DND-41 (cell line): Measurements from ENCODE around the gene GRID2IP.
"Not testable (repeated sequence)": the region's sequence is repeated elsewhere in the genome, so short reads cannot be mapped to it uniquely, and the experiment has no call there.

Experiments
- ATAC-seq: fragments of 200-7000 bp; cut with Tn5 transposase; 3 replicates; pipeline ENCODE4 v1.9.1; 2021; ENCODE audit warnings: low read depth; ENCODE audit not compliant: insufficient read depth
- DNase-seq: peaks from one replicate; pipeline ENCODE4 v3.0.0-alpha.2; 2020
- H2AFZ ChIP-seq: 2 replicates; pipeline ENCODE4 v1.6.0; 2012; ENCODE audit warnings: low read depth, low read length
- H3K27ac ChIP-seq: 2 replicates; pipeline ENCODE4 v1.5.1; 2012; ENCODE audit warnings: low read length, inconsistent platforms
- H3K27me3 ChIP-seq: fragments of 200-600 bp; sonication (generic); 2 replicates; pipeline ENCODE4 v1.6.0; 2012; ENCODE audit warnings: low read length, mild to moderate bottlenecking, inconsistent platforms; ENCODE audit not compliant: insufficient read depth, poor library complexity
- H3K36me3 ChIP-seq: 2 replicates; pipeline ENCODE4 v1.5.1; 2012; ENCODE audit warnings: low read length, inconsistent platforms; ENCODE audit not compliant: insufficient read depth
- H3K4me1 ChIP-seq: 2 replicates; pipeline ENCODE4 v1.5.1; 2012; ENCODE audit warnings: mild to moderate bottlenecking, low read length; ENCODE audit not compliant: insufficient read depth
- H3K4me2 ChIP-seq: 2 replicates; pipeline ENCODE4 v1.6.0; 2012; ENCODE audit warnings: mild to moderate bottlenecking, moderate library complexity, low read length, inconsistent platforms; ENCODE audit not compliant: insufficient read depth
- H3K4me3 ChIP-seq, 2 experiments: fragments of 200-600 bp in 1 of 2; shearing (Covaris generic) in 1 of 2; 2 replicates each; pipeline ENCODE4 v1.5.1; 2012 to 2016; ENCODE audit warnings: inconsistent platforms in 2 of 2, low read length in 2 of 2, mild to moderate bottlenecking in 2 of 2, low read depth in 1 of 2, moderate library complexity in 1 of 2
- H3K79me2 ChIP-seq: 2 replicates; pipeline ENCODE4 v1.6.0; 2012; ENCODE audit warnings: low read length, inconsistent platforms; ENCODE audit not compliant: insufficient read depth
- H3K9ac ChIP-seq: 2 replicates; pipeline ENCODE4 v1.6.0; 2012; ENCODE audit warnings: low read depth, mild to moderate bottlenecking, inconsistent platforms, low read length, moderate library complexity
- H3K9me3 ChIP-seq: 2 replicates; pipeline ENCODE4 v1.5.1; 2012; ENCODE audit warnings: low read length, moderate library complexity, mild to moderate bottlenecking, inconsistent platforms; ENCODE audit not compliant: insufficient read depth, severe bottlenecking
- H4K20me1 ChIP-seq: 2 replicates; pipeline ENCODE4 v1.6.0; 2012; ENCODE audit warnings: low read length; ENCODE audit not compliant: insufficient read depth
- EZH2 ChIP-seq: IDR thresholded peaks from 3 replicates; pipeline ENCODE4 v1.6.1; 2012; ENCODE audit warnings: borderline replicate concordance, low read depth, mild to moderate bottlenecking, moderate library complexity, low read length, inconsistent platforms; ENCODE audit not compliant: severe bottlenecking
- TF ChIP-seq, protein P1 (sequence below): IDR thresholded peaks from 2 replicates; pipeline ENCODE4 v1.5.1; 2012; ENCODE audit warnings: borderline replicate concordance, low read length, moderate library complexity, mild to moderate bottlenecking; ENCODE audit not compliant: poor library complexity, severe bottlenecking; ENCODE audit errors: extremely low read depth

The GRID2IP gene

DNA sequence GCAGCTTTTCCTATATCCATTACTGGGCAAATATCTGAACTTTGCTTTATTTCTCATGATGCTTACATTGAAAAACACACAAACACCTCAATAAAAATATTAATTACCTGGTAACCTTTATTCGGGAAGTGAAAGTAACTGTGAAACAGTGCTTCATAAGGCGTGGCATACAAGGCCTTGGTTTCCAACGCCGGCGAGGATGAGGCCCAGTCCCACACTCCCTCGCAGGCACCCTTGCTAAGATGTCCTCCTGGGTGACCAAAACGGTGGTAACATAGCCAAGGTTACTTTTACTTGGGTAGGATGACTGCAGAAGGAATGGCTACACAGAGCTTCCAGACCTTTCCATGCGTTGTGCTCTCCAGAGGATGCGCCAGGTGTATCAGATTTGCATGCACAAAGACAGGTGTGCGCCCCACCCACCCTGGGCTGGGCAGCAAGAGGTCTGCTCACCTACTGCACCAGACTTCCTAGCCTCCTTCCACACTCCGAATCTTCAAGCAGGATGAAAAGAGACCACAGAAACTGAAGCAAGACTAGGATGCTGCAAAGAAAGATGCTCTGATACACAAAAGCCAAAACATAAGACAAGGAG lies 90.2 kb downstream of the GRID2IP start:
- Histone ChIP-seq H3K9me3 (no peaks in the 10 kb centered on the region), H2AFZ (no peak overlapping the region), H3K36me3 (peaks cover 43% of the 10 kb centered on the region), H4K20me1 (no peaks in the 10 kb centered on the region), H3K27me3 (no peaks in the 10 kb centered on the region), H3K4me1 (no peaks in the 10 kb centered on the region), H3K4me3 (no peak overlapping the region), H3K27ac (no peak overlapping the region), H3K79me2 (no peaks in the 10 kb centered on the region), H3K4me2 (no peak overlapping the region), H3K9ac (no peak overlapping the region)
- ATAC-seq: no peak
- DNase-seq: no peak
- no peak for TF ChIP-seq EZH2
- TF ChIP-seq, protein P1, sequence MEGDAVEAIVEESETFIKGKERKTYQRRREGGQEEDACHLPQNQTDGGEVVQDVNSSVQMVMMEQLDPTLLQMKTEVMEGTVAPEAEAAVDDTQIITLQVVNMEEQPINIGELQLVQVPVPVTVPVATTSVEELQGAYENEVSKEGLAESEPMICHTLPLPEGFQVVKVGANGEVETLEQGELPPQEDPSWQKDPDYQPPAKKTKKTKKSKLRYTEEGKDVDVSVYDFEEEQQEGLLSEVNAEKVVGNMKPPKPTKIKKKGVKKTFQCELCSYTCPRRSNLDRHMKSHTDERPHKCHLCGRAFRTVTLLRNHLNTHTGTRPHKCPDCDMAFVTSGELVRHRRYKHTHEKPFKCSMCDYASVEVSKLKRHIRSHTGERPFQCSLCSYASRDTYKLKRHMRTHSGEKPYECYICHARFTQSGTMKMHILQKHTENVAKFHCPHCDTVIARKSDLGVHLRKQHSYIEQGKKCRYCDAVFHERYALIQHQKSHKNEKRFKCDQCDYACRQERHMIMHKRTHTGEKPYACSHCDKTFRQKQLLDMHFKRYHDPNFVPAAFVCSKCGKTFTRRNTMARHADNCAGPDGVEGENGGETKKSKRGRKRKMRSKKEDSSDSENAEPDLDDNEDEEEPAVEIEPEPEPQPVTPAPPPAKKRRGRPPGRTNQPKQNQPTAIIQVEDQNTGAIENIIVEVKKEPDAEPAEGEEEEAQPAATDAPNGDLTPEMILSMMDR: no peak

DNA sequence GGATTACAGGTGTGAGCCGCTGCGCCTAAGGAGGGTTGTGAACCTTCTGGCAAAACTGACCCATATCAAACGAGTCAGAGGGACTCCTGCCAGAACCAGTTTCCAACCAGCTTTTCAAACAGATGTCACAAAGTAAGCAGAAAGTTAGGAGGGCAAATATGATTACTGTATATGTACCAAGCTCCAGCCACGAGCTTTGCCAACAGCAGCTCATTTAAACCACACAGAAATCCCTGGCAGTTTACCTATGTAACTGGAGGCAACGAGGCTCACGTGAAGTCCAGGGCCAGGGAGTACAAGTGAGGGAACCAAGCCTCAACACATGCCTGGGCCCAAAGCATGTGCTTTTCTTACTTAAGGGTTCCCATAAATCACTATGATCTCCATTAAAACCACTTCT lies 91.0 kb downstream of the GRID2IP start:
- no peak overlapping the region for H3K9ac ChIP-seq
- no peak for TF ChIP-seq EZH2
- no peak overlapping the region for H3K4me2 ChIP-seq
- no peaks in the 10 kb centered on the region for H3K79me2 ChIP-seq
- peaks cover 35% of the 10 kb centered on the region for H3K36me3 ChIP-seq
- no peak overlapping the region for H2AFZ ChIP-seq
- ATAC-seq: no peak
- H4K20me1 ChIP-seq: no peaks in the 10 kb centered on the region
- no peak overlapping the region for H3K27ac ChIP-seq
- no peaks in the 10 kb centered on the region for H3K27me3 ChIP-seq
- no peaks in the 10 kb centered on the region for H3K9me3 ChIP-seq
- DNase-seq: no peak
- H3K4me1 ChIP-seq: no peaks in the 10 kb centered on the region
- no peak overlapping the region for H3K4me3 ChIP-seq

DNA sequence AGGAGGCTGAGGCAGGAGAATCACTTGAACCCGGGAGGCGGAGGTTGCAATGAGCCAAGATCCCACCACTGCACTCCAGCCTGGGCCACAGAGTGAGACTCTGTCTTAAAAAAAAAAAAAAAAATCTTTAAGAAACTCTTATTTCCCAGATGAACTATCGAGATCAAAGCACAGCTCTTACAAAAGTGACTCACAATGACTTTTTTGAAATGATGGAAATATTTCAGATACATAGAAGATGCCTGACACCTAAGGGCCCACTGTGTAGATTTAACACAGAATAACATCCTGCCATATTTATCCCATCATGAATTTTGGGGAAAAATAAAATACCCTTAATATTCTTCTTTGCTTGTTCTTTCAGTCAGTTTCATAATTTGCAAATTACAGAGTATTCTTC lies 92.6 kb downstream of the GRID2IP start:
- not testable (repeated sequence) for H3K9me3 ChIP-seq, H3K4me1 ChIP-seq, H4K20me1 ChIP-seq, DNase-seq, H3K9ac ChIP-seq, H3K27me3 ChIP-seq, H3K4me2 ChIP-seq, H2AFZ ChIP-seq, H3K79me2 ChIP-seq, ATAC-seq, H3K27ac ChIP-seq, H3K4me3 ChIP-seq
- peaks cover 26% of the 10 kb centered on the region for H3K36me3 ChIP-seq

DNA sequence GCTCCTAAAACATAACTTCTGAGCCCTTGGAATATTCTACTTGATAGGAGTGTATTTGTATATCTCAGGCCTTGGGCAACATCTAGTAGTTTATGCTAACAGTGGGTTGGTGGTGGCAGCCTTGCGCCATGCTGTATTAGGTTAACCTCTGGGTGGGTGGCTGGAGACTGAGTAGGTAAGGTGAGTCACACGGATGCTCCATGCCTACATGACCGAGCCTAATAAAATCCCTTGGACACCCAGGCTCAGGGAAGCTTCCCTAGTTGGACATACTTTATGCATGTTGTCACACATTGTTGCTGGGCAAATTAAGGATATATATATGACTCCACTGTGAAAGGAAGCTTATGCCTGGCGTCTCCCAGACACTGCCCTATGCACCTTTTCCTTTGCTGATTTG lies 97.5 kb downstream of the GRID2IP start:
- Histone ChIP-seq H3K79me2 (peaks cover 6% of the 10 kb centered on the region; the same call in 1 of the 2 replicates), H3K27ac (no peak overlapping the region), H3K9me3 (no peaks in the 10 kb centered on the region), H2AFZ (no peak overlapping the region), H4K20me1 (no peaks in the 10 kb centered on the region), H3K27me3 (no peaks in the 10 kb centered on the region), H3K4me3 (no peak overlapping the region), H3K36me3 (no peaks in the 10 kb centered on the region), H3K9ac (no peak overlapping the region), H3K4me1 (peaks cover 7% of the 10 kb centered on the region), H3K4me2 (no peak overlapping the region)
- DNase-seq (no peak), ATAC-seq (no peak)
- TF ChIP-seq, protein P1: no peak
- no peak for TF ChIP-seq EZH2
